SK-N-SH (cell line): ENCODE data around the gene GPR137.
A peak's percentile ranks its signal among the peaks of the same experiment; 100 is the strongest.

ENCODE experiments used
- CHD2 ChIP-seq: fragments of 150-350 bp; IDR thresholded peaks from 2 replicates; pipeline ENCODE4 v1.6.1; 2018; ENCODE audit warnings: low read length; ENCODE audit not compliant: partially characterized antibody
- EP300 ChIP-seq, 2 experiments: IDR thresholded peaks; 2 replicates each; pipeline versions ENCODE4 v1.4.0 to v1.6.1; 2012; ENCODE audit warnings: borderline replicate concordance in 1 of 2, low read depth in 1 of 2, low read length in 1 of 2
- EZH2phosphoT487 ChIP-seq: fragments of 200-600 bp; sonication (generic); IDR thresholded peaks from 2 replicates; pipeline ENCODE4 v1.6.1; 2017; ENCODE audit warnings: low read depth, mixed run types, mild to moderate bottlenecking, antibody characterized with exemption, moderate library complexity, borderline replicate concordance
- GATA2 ChIP-seq: sonication (generic); formaldehyde crosslinking; IDR thresholded peaks from 2 replicates; pipeline ENCODE4 v1.5.0; 2020; ENCODE audit warnings: mild to moderate bottlenecking, missing genetic modification reagents
- JUND ChIP-seq: IDR thresholded peaks from 2 replicates; pipeline ENCODE4 v1.4.0; 2012
- RFX5 ChIP-seq: IDR thresholded peaks from 2 replicates; pipeline ENCODE4 v1.6.1; 2012; ENCODE audit warnings: mild to moderate bottlenecking, improper control_type of control experiment, low read length
- RXRA ChIP-seq: IDR thresholded peaks from 2 replicates; pipeline ENCODE4 v1.4.0; 2012; ENCODE audit warnings: low read depth, mild to moderate bottlenecking, borderline replicate concordance
- TAF1 ChIP-seq: IDR thresholded peaks from 2 replicates; pipeline ENCODE4 v1.6.1; 2012; ENCODE audit warnings: low read depth, mild to moderate bottlenecking, low read length, moderate library complexity, borderline replicate concordance
- YY1 ChIP-seq: IDR thresholded peaks from 2 replicates; pipeline ENCODE4 v1.4.0; 2012; ENCODE audit warnings: low read depth, mild to moderate bottlenecking
- TF ChIP-seq, protein P1 (sequence below): IDR thresholded peaks from 2 replicates; pipeline ENCODE4 v1.4.0; 2012; ENCODE audit warnings: low read depth, borderline replicate concordance
- TF ChIP-seq, protein P2 (sequence below): fragments of 200-600 bp; sonication (generic); IDR thresholded peaks from 2 replicates; pipeline ENCODE4 v1.6.1; 2017; ENCODE audit warnings: antibody characterized with exemption, mild to moderate bottlenecking, moderate library complexity
- TF ChIP-seq, protein P3 (sequence below): IDR thresholded peaks from 2 replicates; pipeline ENCODE4 v1.4.0; 2012; ENCODE audit warnings: low read depth
- TF ChIP-seq, protein P4 (sequence below): fragments of 150-350 bp; IDR thresholded peaks from 2 replicates; pipeline ENCODE4 v1.6.1; 2017; ENCODE audit warnings: antibody characterized with exemption, low read length, low read depth, borderline replicate concordance
- TF ChIP-seq, protein P5 (sequence below): IDR thresholded peaks from 2 replicates; pipeline ENCODE4 v1.6.1; 2012; ENCODE audit warnings: mild to moderate bottlenecking, low read depth, low read length, moderate library complexity

DNA sequence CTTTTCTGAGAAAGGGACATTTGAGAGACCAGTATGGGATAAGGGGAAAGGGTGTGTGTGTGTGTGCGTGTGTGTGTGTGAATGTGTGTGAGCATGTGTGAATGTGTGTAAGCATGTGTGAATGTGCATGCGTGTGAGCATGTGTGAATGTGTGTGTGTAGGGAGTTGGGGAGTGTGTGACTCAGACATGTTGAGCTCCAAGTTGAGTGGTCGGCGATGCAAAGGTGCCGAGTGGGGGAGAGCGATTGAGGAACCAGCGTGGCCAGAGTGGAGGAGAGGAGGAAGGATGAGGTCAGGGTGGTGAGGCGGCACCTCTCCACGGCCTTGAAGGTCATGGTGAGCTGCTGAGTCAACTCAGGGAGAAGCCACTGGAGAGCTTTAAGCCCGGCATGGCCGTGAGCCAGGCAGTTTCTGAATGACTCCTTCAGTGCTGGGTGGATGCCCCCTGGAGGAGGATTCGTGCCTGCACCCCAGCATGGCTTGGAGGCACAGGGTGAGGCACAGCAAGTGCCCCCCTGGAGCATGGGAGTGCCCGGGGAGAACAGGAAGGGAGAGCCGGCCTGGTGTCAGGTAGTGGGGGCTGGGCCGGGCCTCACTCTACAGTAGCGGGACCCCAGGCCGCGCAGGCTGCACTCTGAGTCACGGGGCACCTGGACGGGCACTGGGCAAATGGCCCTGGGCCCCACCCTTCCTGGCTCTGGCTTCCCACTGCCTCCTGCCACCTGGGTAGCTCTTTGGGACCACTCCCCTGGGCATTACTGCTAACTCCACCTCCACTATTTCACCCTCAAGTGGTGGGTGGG lies 46.1 kb downstream of the GPR137 start:
- TF ChIP-seq, protein P1, sequence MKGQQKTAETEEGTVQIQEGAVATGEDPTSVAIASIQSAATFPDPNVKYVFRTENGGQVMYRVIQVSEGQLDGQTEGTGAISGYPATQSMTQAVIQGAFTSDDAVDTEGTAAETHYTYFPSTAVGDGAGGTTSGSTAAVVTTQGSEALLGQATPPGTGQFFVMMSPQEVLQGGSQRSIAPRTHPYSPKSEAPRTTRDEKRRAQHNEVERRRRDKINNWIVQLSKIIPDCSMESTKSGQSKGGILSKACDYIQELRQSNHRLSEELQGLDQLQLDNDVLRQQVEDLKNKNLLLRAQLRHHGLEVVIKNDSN: no peak
- TF ChIP-seq CHD2: no peak
- TF ChIP-seq, protein P2, sequence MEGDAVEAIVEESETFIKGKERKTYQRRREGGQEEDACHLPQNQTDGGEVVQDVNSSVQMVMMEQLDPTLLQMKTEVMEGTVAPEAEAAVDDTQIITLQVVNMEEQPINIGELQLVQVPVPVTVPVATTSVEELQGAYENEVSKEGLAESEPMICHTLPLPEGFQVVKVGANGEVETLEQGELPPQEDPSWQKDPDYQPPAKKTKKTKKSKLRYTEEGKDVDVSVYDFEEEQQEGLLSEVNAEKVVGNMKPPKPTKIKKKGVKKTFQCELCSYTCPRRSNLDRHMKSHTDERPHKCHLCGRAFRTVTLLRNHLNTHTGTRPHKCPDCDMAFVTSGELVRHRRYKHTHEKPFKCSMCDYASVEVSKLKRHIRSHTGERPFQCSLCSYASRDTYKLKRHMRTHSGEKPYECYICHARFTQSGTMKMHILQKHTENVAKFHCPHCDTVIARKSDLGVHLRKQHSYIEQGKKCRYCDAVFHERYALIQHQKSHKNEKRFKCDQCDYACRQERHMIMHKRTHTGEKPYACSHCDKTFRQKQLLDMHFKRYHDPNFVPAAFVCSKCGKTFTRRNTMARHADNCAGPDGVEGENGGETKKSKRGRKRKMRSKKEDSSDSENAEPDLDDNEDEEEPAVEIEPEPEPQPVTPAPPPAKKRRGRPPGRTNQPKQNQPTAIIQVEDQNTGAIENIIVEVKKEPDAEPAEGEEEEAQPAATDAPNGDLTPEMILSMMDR: peak; percentile 72
- no peak for TF ChIP-seq EP300 (IDR thresholded peaks at IDR 0.05; ENCODE audit: borderline replicate concordance in 1 of 2, low read depth in 1 of 2, low read length in 1 of 2)
- TF ChIP-seq, protein P3, sequence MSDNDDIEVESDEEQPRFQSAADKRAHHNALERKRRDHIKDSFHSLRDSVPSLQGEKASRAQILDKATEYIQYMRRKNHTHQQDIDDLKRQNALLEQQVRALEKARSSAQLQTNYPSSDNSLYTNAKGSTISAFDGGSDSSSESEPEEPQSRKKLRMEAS: peak; percentile 57; the same call in 1 of the 2 replicates
- TF ChIP-seq JUND: no peak
- TF ChIP-seq TAF1: no peak
- TF ChIP-seq, protein P4, sequence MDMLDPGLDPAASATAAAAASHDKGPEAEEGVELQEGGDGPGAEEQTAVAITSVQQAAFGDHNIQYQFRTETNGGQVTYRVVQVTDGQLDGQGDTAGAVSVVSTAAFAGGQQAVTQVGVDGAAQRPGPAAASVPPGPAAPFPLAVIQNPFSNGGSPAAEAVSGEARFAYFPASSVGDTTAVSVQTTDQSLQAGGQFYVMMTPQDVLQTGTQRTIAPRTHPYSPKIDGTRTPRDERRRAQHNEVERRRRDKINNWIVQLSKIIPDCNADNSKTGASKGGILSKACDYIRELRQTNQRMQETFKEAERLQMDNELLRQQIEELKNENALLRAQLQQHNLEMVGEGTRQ: no peak
- TF ChIP-seq RFX5: no peak
- no peak for TF ChIP-seq EZH2phosphoT487
- TF ChIP-seq RXRA: no peak; the same call in 1 of the 2 replicates
- TF ChIP-seq GATA2 (CRISPR knock-in tag): no peak
- TF ChIP-seq, protein P5, sequence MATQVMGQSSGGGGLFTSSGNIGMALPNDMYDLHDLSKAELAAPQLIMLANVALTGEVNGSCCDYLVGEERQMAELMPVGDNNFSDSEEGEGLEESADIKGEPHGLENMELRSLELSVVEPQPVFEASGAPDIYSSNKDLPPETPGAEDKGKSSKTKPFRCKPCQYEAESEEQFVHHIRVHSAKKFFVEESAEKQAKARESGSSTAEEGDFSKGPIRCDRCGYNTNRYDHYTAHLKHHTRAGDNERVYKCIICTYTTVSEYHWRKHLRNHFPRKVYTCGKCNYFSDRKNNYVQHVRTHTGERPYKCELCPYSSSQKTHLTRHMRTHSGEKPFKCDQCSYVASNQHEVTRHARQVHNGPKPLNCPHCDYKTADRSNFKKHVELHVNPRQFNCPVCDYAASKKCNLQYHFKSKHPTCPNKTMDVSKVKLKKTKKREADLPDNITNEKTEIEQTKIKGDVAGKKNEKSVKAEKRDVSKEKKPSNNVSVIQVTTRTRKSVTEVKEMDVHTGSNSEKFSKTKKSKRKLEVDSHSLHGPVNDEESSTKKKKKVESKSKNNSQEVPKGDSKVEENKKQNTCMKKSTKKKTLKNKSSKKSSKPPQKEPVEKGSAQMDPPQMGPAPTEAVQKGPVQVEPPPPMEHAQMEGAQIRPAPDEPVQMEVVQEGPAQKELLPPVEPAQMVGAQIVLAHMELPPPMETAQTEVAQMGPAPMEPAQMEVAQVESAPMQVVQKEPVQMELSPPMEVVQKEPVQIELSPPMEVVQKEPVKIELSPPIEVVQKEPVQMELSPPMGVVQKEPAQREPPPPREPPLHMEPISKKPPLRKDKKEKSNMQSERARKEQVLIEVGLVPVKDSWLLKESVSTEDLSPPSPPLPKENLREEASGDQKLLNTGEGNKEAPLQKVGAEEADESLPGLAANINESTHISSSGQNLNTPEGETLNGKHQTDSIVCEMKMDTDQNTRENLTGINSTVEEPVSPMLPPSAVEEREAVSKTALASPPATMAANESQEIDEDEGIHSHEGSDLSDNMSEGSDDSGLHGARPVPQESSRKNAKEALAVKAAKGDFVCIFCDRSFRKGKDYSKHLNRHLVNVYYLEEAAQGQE: no peak
- TF ChIP-seq YY1: no peak
